GM12878 (cell line): ENCODE results near the gene FAM47E. TPM values are rescaled to one million over a fixed set of nuclear protein-coding genes. Genes with fewer than 3 reads are reported as not detected.

ENCODE experiments used
- ATAC-seq: fragments of 200-7000 bp; cut with Tn5 transposase; 3 replicates; pipeline ENCODE4 v1.9.1; 2020; ENCODE audit warnings: mild to moderate bottlenecking, moderate library complexity
- BruUV-seq: library from RNA; stranded (reverse); fragments of 400-500 nt; replicated peaks from 2 replicates; lab custom pipeline; 2021; lab: Mats Ljungman, UMichigan
- CTCF ChIA-PET: fragments of 300-600 bp; sonication (Branson Sonifier 250); formaldehyde crosslinking; extraction: SDS; loops from one replicate; lab custom pipeline; 2021; ENCODE audit warnings: inconsistent platforms; lab: Yijun Ruan, JAX
- POLR2A ChIA-PET: fragments of 350-600 bp; formaldehyde crosslinking; extraction: SDS; loops from one replicate; lab custom pipeline; 2021; ENCODE audit warnings: inconsistent platforms; lab: Charles Lee
- RAD21 ChIA-PET: fragments of 300-600 bp; sonication (Branson Sonifier 250); formaldehyde crosslinking; loops from one replicate; lab custom pipeline; 2023; ENCODE audit warnings: antibody characterized with exemption; ENCODE audit not compliant: unreplicated experiment; lab: Charles Lee
- SMC1A ChIA-PET: fragments of 300-600 bp; sonication (Branson Sonifier 250); formaldehyde crosslinking; loops from one replicate; lab custom pipeline; 2023; ENCODE audit not compliant: unreplicated experiment, uncharacterized antibody; lab: Charles Lee
- DNase-seq: peaks from one replicate; pipeline ENCODE4 v3.0.0-alpha.2; 2011; ENCODE audit warnings: low read depth, low spot score
- FAIRE-seq: peaks from 3 replicates; lab custom pipeline; 2011; peaks lifted over from hg19 to GRCh38; lab: Jason Lieb, UNC
- H2AFZ ChIP-seq: 2 replicates; pipeline ENCODE4 v1.6.0; 2011; ENCODE audit warnings: low read depth, low read length, control low read depth; ENCODE audit not compliant: control insufficient read depth
- H3K27ac ChIP-seq: 2 replicates; pipeline ENCODE4 v1.5.1; 2011; ENCODE audit warnings: control low read depth; ENCODE audit not compliant: control insufficient read depth, insufficient read depth
- H3K27me3 ChIP-seq, 2 experiments: replicated peaks in 1 of 2; 2 replicates each; pipeline versions ENCODE4 v1.6.0 to v1.6.1; 2011; ENCODE audit warnings: low read length in 1 of 2; ENCODE audit not compliant: control insufficient read depth in 2 of 2, insufficient read depth in 2 of 2
- H3K36me3 ChIP-seq, 2 experiments: 2 replicates each; pipeline ENCODE4 v1.5.1; 2011; ENCODE audit warnings: low read length in 1 of 2; ENCODE audit not compliant: control insufficient read depth in 2 of 2, insufficient read depth in 2 of 2
- H3K4me1 ChIP-seq: 2 replicates; pipeline ENCODE4 v1.6.1; 2011; ENCODE audit warnings: mild to moderate bottlenecking, low read length, moderate library complexity, mixed read lengths; ENCODE audit not compliant: control insufficient read depth, insufficient read depth
- H3K4me2 ChIP-seq: 2 replicates; pipeline ENCODE4 v1.6.0; 2011; ENCODE audit warnings: control low read depth; ENCODE audit not compliant: control insufficient read depth, insufficient read depth
- H3K4me3 ChIP-seq: fragments of 200-600 bp; sonication (generic); 2 replicates; pipeline ENCODE4 v1.5.1; 2016
- H3K79me2 ChIP-seq: 2 replicates; pipeline ENCODE4 v1.6.0; 2011; ENCODE audit warnings: low read length; ENCODE audit not compliant: control insufficient read depth, insufficient read depth
- H3K9ac ChIP-seq: 2 replicates; pipeline ENCODE4 v1.8.0; 2011; ENCODE audit warnings: low read length, control low read depth, mixed read lengths; ENCODE audit not compliant: control insufficient read depth, insufficient read depth
- H3K9me3 ChIP-seq: replicated peaks from 3 replicates; pipeline ENCODE4 v1.5.1; 2011; ENCODE audit warnings: mild to moderate bottlenecking, low read length; ENCODE audit not compliant: control insufficient read depth, insufficient read depth
- H4K20me1 ChIP-seq: 2 replicates; pipeline ENCODE4 v1.6.0; 2011; ENCODE audit not compliant: control insufficient read depth, insufficient read depth
- CBX5 ChIP-seq: sonication (generic); IDR thresholded peaks from 2 replicates; pipeline ENCODE4 v1.6.1; 2016; ENCODE audit warnings: low read depth, moderate library complexity, mild to moderate bottlenecking, inconsistent platforms
- HDAC6 ChIP-seq: fragments of 200-600 bp; sonication (generic); IDR thresholded peaks from one replicate; pipeline ENCODE4 v1.8.0; 2017; ENCODE audit warnings: antibody characterized with exemption; ENCODE audit not compliant: unreplicated experiment
- JUND ChIP-seq: IDR thresholded peaks from 2 replicates; pipeline ENCODE4 v1.6.1; 2012; ENCODE audit warnings: low read depth, mild to moderate bottlenecking, low read length, improper control_type of control experiment, moderate library complexity
- in situ Hi-C: fragments of 300-500 bp; cut with MboI; formaldehyde crosslinking; loops from 9 replicates; pipeline ENCODE4 v1.14.3; 2018; ENCODE audit warnings: mixed read lengths
- intact Hi-C: fragments of 100-400 bp; cut with micrococcal nuclease; formaldehyde crosslinking; loops from one replicate; pipeline ENCODE4 v1.14.2; 2022; ENCODE audit not compliant: unreplicated experiment
- polyA plus RNA-seq, 11 experiments: library from polyadenylated mRNA; depleted of rRNA in 4 of 11; unstranded in 6 of 11; stranded (reverse) in 5 of 11; fragments of >200 nt; fragmentation: Nextera tagmentation in 4 of 11; fragmentation: Illumina TruSeq in 1 of 11; extraction: Ambion mirVana in 4 of 11; extraction: Trizol in 1 of 11; gene quantifications; 1 replicate in 1 of 11; 2 replicates in 10 of 11; pipeline versions ENCODE4 v1.2.1 to v1.2.3, GENCODE V29; 2011 to 2016; ENCODE audit warnings: inconsistent platforms in 2 of 11, missing spikeins in 2 of 11, low read depth in 1 of 11
- total RNA-seq, 4 experiments: library from RNA; depleted of rRNA in 3 of 4; stranded (reverse); fragments of >200 nt in 3 of 4; fragmentation: Illumina TruSeq in 1 of 4; extraction: Trizol in 1 of 4; gene quantifications; 2 replicates each; pipeline versions ENCODE4 v1.2.1 to v1.2.3, GENCODE V29; 2013 to 2021
- TF ChIP-seq, protein P1 (sequence below): fragments of 450-650 bp; IDR thresholded peaks from 2 replicates; pipeline ENCODE4 v1.6.1; 2017; ENCODE audit warnings: borderline replicate concordance
- TF ChIP-seq, protein P2 (sequence below): IDR thresholded peaks from 2 replicates; pipeline ENCODE4 v1.6.1; 2011; ENCODE audit warnings: borderline replicate concordance, low read depth, mild to moderate bottlenecking, moderate library complexity, low read length; ENCODE audit not compliant: insufficient read depth, poor library complexity, severe bottlenecking

The FAM47E gene
- total and polyA plus RNA-seq, 10 of the 15 experiments (the other 5 are each of a cell fraction or from before 2014, with no cell fraction given) = 0.03 TPM; not detected in 9

DNA sequence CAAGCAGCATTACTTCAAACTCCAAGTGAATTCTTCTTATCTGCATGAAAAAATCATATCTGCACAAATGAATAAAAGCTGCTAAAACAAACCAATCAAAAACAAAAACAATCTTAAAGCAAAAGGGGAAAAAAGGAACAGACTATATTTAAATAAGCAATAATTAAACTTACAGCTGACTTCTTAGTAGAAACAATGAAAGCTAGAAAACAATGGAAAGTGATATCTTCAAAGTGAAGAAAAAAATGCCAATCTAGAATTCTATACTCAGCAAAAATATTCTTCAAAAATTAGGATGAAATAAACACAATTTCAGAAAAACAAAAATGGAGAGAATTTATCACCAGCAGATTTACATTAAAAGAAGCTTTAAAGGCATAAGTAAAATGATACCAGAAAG is 75.0 kb downstream of the FAM47E start:
- CTCF ChIA-PET = no interaction called here
- FAIRE-seq = no peak
- intact Hi-C loops = no loop called here

More for the DNA sequence above, 75.0 kb downstream of the FAM47E start:
- no peak overlapping the region for H3K27ac ChIP-seq
- H4K20me1 ChIP-seq = no peaks in the 10 kb centered on the region
- ATAC-seq (no peak), DNase-seq (no peak)
- in situ Hi-C loops = no loop called here
- BruUV-seq = no TSS peak
- H3K4me1 ChIP-seq = no peaks in the 10 kb centered on the region
- no peak overlapping the region for H3K4me2 ChIP-seq
- ChIA-PET RAD21 (no interaction called here), POLR2A (no interaction called here), SMC1A (interaction anchor here (0.7 kb wide), 1 partner anchor 19 kb away, joined by 3 read pairs; no protein-coding TSS in a partner anchor)
- no peaks in the 10 kb centered on the region for H3K27me3 ChIP-seq
- H3K36me3 ChIP-seq = no peaks in the 10 kb centered on the region
- H3K9ac ChIP-seq = no peak overlapping the region
- no peak overlapping the region for H3K4me3 ChIP-seq
- no peak for TF ChIP-seq HDAC6
- peak; percentile 81 for TF ChIP-seq CBX5
- TF ChIP-seq, protein P1, sequence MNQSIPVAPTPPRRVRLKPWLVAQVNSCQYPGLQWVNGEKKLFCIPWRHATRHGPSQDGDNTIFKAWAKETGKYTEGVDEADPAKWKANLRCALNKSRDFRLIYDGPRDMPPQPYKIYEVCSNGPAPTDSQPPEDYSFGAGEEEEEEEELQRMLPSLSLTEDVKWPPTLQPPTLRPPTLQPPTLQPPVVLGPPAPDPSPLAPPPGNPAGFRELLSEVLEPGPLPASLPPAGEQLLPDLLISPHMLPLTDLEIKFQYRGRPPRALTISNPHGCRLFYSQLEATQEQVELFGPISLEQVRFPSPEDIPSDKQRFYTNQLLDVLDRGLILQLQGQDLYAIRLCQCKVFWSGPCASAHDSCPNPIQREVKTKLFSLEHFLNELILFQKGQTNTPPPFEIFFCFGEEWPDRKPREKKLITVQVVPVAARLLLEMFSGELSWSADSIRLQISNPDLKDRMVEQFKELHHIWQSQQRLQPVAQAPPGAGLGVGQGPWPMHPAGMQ = no peak
- no peak for TF ChIP-seq JUND
- TF ChIP-seq, protein P2, sequence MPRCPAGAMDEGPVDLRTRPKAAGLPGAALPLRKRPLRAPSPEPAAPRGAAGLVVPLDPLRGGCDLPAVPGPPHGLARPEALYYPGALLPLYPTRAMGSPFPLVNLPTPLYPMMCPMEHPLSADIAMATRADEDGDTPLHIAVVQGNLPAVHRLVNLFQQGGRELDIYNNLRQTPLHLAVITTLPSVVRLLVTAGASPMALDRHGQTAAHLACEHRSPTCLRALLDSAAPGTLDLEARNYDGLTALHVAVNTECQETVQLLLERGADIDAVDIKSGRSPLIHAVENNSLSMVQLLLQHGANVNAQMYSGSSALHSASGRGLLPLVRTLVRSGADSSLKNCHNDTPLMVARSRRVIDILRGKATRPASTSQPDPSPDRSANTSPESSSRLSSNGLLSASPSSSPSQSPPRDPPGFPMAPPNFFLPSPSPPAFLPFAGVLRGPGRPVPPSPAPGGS = no peak
- H3K79me2 ChIP-seq = no peaks in the 10 kb centered on the region
- peaks cover 5% of the 10 kb centered on the region; the same call in 2 of the 3 replicates for H3K9me3 ChIP-seq
- H2AFZ ChIP-seq = no peak overlapping the region

Other genes with a start within 250 kb of the FAM47E start
Only the 7 nearest of the 9 such genes appear.
- not detected in 2 replicates for gene CXCL11, start 215.7 kb upstream of the FAM47E start, total RNA-seq (2014; rRNA removed)
- gene CXCL11, start 215.7 kb upstream of the FAM47E start, total RNA-seq (2014; rRNA removed; fragmentation: Illumina TruSeq; extraction: Trizol) = not detected in 2 replicates
- gene CXCL11, start 215.7 kb upstream of the FAM47E start, total RNA-seq (2021) = not detected in 2 replicates
- not detected in 2 replicates for gene CXCL11, start 215.7 kb upstream of the FAM47E start, polyA plus RNA-seq (2011; rRNA removed)
- gene CXCL11, start 215.7 kb upstream of the FAM47E start, polyA plus RNA-seq (2014; fragmentation: Illumina TruSeq; extraction: Trizol) = 0.17 TPM in 1 of 2 replicates, not detected in the other
- gene CXCL11, start 215.7 kb upstream of the FAM47E start, polyA plus RNA-seq (2014; fragmentation: Nextera tagmentation; extraction: Ambion mirVana) = under 1 TPM in 1 of 2 experiments, not detected in 1; 0.04 TPM
- not detected in 2 replicates for gene CXCL11, start 215.7 kb upstream of the FAM47E start, polyA plus RNA-seq (2014; rRNA removed)
- gene CXCL11, start 215.7 kb upstream of the FAM47E start, polyA plus RNA-seq (2016; fragmentation: Nextera tagmentation; extraction: Ambion mirVana) = not detected
- gene ART3, start 177.0 kb upstream of the FAM47E start, total RNA-seq (2014; rRNA removed) = not detected in 2 replicates
- gene ART3, start 177.0 kb upstream of the FAM47E start, total RNA-seq (2014; rRNA removed; fragmentation: Illumina TruSeq; extraction: Trizol) = not detected in 2 replicates
- 0.13 TPM in 1 of 2 replicates, not detected in the other for gene ART3, start 177.0 kb upstream of the FAM47E start, total RNA-seq (2021)
- gene ART3, start 177.0 kb upstream of the FAM47E start, polyA plus RNA-seq (2011; rRNA removed) = not detected in 2 replicates
- 0.18 TPM in 1 of 2 replicates, not detected in the other for gene ART3, start 177.0 kb upstream of the FAM47E start, polyA plus RNA-seq (2014; fragmentation: Illumina TruSeq; extraction: Trizol)
- under 1 TPM in 1 of 2 experiments, not detected in 1; 0.29 TPM for gene ART3, start 177.0 kb upstream of the FAM47E start, polyA plus RNA-seq (2014; fragmentation: Nextera tagmentation; extraction: Ambion mirVana)
- gene ART3, start 177.0 kb upstream of the FAM47E start, polyA plus RNA-seq (2014; rRNA removed) = 0.23 TPM in 1 of 2 replicates, not detected in the other
- gene ART3, start 177.0 kb upstream of the FAM47E start, polyA plus RNA-seq (2016; fragmentation: Nextera tagmentation; extraction: Ambion mirVana) = under 1 TPM in 1 of 2 experiments, not detected in 1; 0.50 TPM
- gene NUP54, start 103.3 kb upstream of the FAM47E start, total RNA-seq (2014; rRNA removed) = 40.9 and 48.1 TPM in 2 replicates
- 51.9 and 52.9 TPM in 2 replicates for gene NUP54, start 103.3 kb upstream of the FAM47E start, total RNA-seq (2014; rRNA removed; fragmentation: Illumina TruSeq; extraction: Trizol)
- 37.2 and 39.6 TPM in 2 replicates for gene NUP54, start 103.3 kb upstream of the FAM47E start, total RNA-seq (2021)
- gene NUP54, start 103.3 kb upstream of the FAM47E start, polyA plus RNA-seq (2011; rRNA removed) = 69.0 and 122 TPM in 2 replicates
- 44.1 and 54.6 TPM in 2 replicates for gene NUP54, start 103.3 kb upstream of the FAM47E start, polyA plus RNA-seq (2014; fragmentation: Illumina TruSeq; extraction: Trizol)
- 10 to 100 TPM; 17.5 to 27.7 TPM for gene NUP54, start 103.3 kb upstream of the FAM47E start, polyA plus RNA-seq (2014; fragmentation: Nextera tagmentation; extraction: Ambion mirVana)
- gene NUP54, start 103.3 kb upstream of the FAM47E start, polyA plus RNA-seq (2014; rRNA removed) = 31.1 and 33.6 TPM in 2 replicates
- 10 to 100 TPM; 43.7 to 44.6 TPM for gene NUP54, start 103.3 kb upstream of the FAM47E start, polyA plus RNA-seq (2016; fragmentation: Nextera tagmentation; extraction: Ambion mirVana)
- gene SCARB2, start 37.9 kb upstream of the FAM47E start, total RNA-seq (2014; rRNA removed) = 10.7 and 11.9 TPM in 2 replicates
- 9.2 and 9.5 TPM in 2 replicates for gene SCARB2, start 37.9 kb upstream of the FAM47E start, total RNA-seq (2014; rRNA removed; fragmentation: Illumina TruSeq; extraction: Trizol)
- 6.2 and 8.4 TPM in 2 replicates for gene SCARB2, start 37.9 kb upstream of the FAM47E start, total RNA-seq (2021)
- 9.9 and 10.9 TPM in 2 replicates for gene SCARB2, start 37.9 kb upstream of the FAM47E start, polyA plus RNA-seq (2011; rRNA removed)
- gene SCARB2, start 37.9 kb upstream of the FAM47E start, polyA plus RNA-seq (2014; fragmentation: Illumina TruSeq; extraction: Trizol) = 9.7 and 10.3 TPM in 2 replicates
- gene SCARB2, start 37.9 kb upstream of the FAM47E start, polyA plus RNA-seq (2014; fragmentation: Nextera tagmentation; extraction: Ambion mirVana) = 1 to 10 TPM; 2.1 to 3.7 TPM
- 5.6 and 6.7 TPM in 2 replicates for gene SCARB2, start 37.9 kb upstream of the FAM47E start, polyA plus RNA-seq (2014; rRNA removed)
- 10 to 100 TPM; 11.5 to 11.7 TPM for gene SCARB2, start 37.9 kb upstream of the FAM47E start, polyA plus RNA-seq (2016; fragmentation: Nextera tagmentation; extraction: Ambion mirVana)
- gene STBD1, start 55.0 kb downstream of the FAM47E start, total RNA-seq (2014; rRNA removed) = not detected in 2 replicates
- not detected in 2 replicates for gene STBD1, start 55.0 kb downstream of the FAM47E start, total RNA-seq (2014; rRNA removed; fragmentation: Illumina TruSeq; extraction: Trizol)
- not detected in 2 replicates for gene STBD1, start 55.0 kb downstream of the FAM47E start, total RNA-seq (2021)
- not detected in 2 replicates for gene STBD1, start 55.0 kb downstream of the FAM47E start, polyA plus RNA-seq (2011; rRNA removed)
- gene STBD1, start 55.0 kb downstream of the FAM47E start, polyA plus RNA-seq (2014; fragmentation: Illumina TruSeq; extraction: Trizol) = not detected in 2 replicates
- not detected for gene STBD1, start 55.0 kb downstream of the FAM47E start, polyA plus RNA-seq (2014; fragmentation: Nextera tagmentation; extraction: Ambion mirVana)
- gene STBD1, start 55.0 kb downstream of the FAM47E start, polyA plus RNA-seq (2014; rRNA removed) = 0.04 TPM in 1 of 2 replicates, not detected in the other
- gene STBD1, start 55.0 kb downstream of the FAM47E start, polyA plus RNA-seq (2016; fragmentation: Nextera tagmentation; extraction: Ambion mirVana) = under 1 TPM; 0.05 to 0.10 TPM
- not detected in 2 replicates for gene CCDC158, start 169.4 kb downstream of the FAM47E start, total RNA-seq (2014; rRNA removed)
- gene CCDC158, start 169.4 kb downstream of the FAM47E start, total RNA-seq (2014; rRNA removed; fragmentation: Illumina TruSeq; extraction: Trizol) = not detected in 2 replicates
- gene CCDC158, start 169.4 kb downstream of the FAM47E start, total RNA-seq (2021) = not detected in 2 replicates
- gene CCDC158, start 169.4 kb downstream of the FAM47E start, polyA plus RNA-seq (2011; rRNA removed) = not detected in 2 replicates
- not detected in 2 replicates for gene CCDC158, start 169.4 kb downstream of the FAM47E start, polyA plus RNA-seq (2014; fragmentation: Illumina TruSeq; extraction: Trizol)
- gene CCDC158, start 169.4 kb downstream of the FAM47E start, polyA plus RNA-seq (2014; fragmentation: Nextera tagmentation; extraction: Ambion mirVana) = not detected
- not detected in 2 replicates for gene CCDC158, start 169.4 kb downstream of the FAM47E start, polyA plus RNA-seq (2014; rRNA removed)
- gene CCDC158, start 169.4 kb downstream of the FAM47E start, polyA plus RNA-seq (2016; fragmentation: Nextera tagmentation; extraction: Ambion mirVana) = not detected
- under 0.01 and 0.06 TPM in 2 replicates for gene SHROOM3, start 183.5 kb downstream of the FAM47E start, total RNA-seq (2014; rRNA removed)
- under 0.01 and 0.09 TPM in 2 replicates for gene SHROOM3, start 183.5 kb downstream of the FAM47E start, total RNA-seq (2014; rRNA removed; fragmentation: Illumina TruSeq; extraction: Trizol)
- 0.11 and 0.15 TPM in 2 replicates for gene SHROOM3, start 183.5 kb downstream of the FAM47E start, total RNA-seq (2021)
- gene SHROOM3, start 183.5 kb downstream of the FAM47E start, polyA plus RNA-seq (2011; rRNA removed) = 0.04 and 0.29 TPM in 2 replicates
- under 0.01 TPM in 1 of 2 replicates, not detected in the other for gene SHROOM3, start 183.5 kb downstream of the FAM47E start, polyA plus RNA-seq (2014; fragmentation: Illumina TruSeq; extraction: Trizol)
- gene SHROOM3, start 183.5 kb downstream of the FAM47E start, polyA plus RNA-seq (2014; fragmentation: Nextera tagmentation; extraction: Ambion mirVana) = under 1 TPM in 1 of 2 experiments, not detected in 1; 0.13 TPM
- 0.03 TPM in 1 of 2 replicates, not detected in the other for gene SHROOM3, start 183.5 kb downstream of the FAM47E start, polyA plus RNA-seq (2014; rRNA removed)
- gene SHROOM3, start 183.5 kb downstream of the FAM47E start, polyA plus RNA-seq (2016; fragmentation: Nextera tagmentation; extraction: Ambion mirVana) = under 1 TPM; 0.04 to 0.08 TPM